Gastroesophageal sphincter (tissue), 3 donors: ENCODE data around the gene NFATC2IP.

Experiments used
- CTCF ChIP-seq, 4 experiments: fragments of 200-600 bp in 2 of 4; fragments of 450-650 bp in 2 of 4; sonication (generic) in 1 of 4; IDR thresholded peaks; one replicate each; pipeline ENCODE4 v1.5.1; 2017 to 2019; ENCODE audit warnings: antibody characterized with exemption in 4 of 4, mild to moderate bottlenecking in 2 of 4, moderate library complexity in 2 of 4
- EP300 ChIP-seq: sonication (generic); formaldehyde crosslinking; IDR thresholded peaks from one replicate; pipeline ENCODE4 v1.6.1; 2017; ENCODE audit warnings: antibody characterized with exemption, mild to moderate bottlenecking
- POLR2A ChIP-seq, 2 donors: fragments of 450-650 bp; IDR thresholded peaks; one replicate each; pipeline ENCODE4 v1.6.1; 2017; ENCODE audit warnings: antibody characterized with exemption in 2 of 2, mild to moderate bottlenecking in 2 of 2, moderate library complexity in 1 of 2
- POLR2AphosphoS5 ChIP-seq: sonication (generic); formaldehyde crosslinking; IDR thresholded peaks from one replicate; pipeline ENCODE4 v1.6.1; 2017; ENCODE audit warnings: antibody characterized with exemption

GRCh38 chr16:29012913-29013553 lies 62.3 kb downstream of the NFATC2IP start:
- TF ChIP-seq CTCF (IDR thresholded peaks at IDR 0.05), result no peak
- TF ChIP-seq POLR2A (IDR thresholded peaks at IDR 0.05), result no peak
- TF ChIP-seq POLR2AphosphoS5, result no peak
- TF ChIP-seq EP300, result no peak
